ENCODE results near the gene MICAL2.
A peak's percentile ranks its signal among the peaks of the same experiment; 100 is the strongest.

The MICAL2 gene

DNA sequence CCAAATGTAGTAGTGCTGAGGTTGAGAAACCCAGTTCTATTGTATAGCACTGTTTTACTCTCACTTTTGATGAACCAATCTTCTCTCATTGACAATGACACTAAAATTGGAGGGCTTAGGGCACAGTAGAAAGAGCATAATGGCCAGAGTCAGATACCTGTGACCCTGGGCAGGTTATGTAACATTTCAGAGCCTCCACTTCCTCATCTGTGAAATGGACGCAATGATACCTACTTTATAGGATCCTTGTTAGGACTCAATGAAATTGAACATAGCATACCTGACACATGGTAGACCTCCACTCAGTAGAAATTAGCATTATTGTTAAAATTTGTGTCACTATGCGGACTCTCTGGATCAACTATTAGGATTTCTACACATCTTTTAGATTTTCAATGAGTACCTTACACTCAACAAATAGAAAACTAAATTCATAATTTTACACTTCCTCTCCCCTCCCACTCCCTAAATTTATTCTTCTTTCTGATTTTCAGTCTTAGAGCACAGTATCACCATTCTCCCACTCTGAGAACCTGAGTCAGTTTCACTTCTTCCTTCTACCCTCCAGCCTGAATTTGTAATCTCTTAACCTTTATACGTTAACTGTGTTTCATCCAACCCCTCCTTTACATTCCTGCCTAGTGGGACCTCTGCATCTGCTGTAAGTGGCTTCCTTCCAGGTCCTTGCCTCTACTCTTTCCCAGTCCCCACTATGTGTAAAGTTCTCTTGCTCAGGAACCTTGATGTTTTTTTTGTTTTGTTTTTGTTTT is 78.3 kb downstream of the MICAL2 start:
- no peak for DNase-seq (ENCODE audit: low spot score)

DNA sequence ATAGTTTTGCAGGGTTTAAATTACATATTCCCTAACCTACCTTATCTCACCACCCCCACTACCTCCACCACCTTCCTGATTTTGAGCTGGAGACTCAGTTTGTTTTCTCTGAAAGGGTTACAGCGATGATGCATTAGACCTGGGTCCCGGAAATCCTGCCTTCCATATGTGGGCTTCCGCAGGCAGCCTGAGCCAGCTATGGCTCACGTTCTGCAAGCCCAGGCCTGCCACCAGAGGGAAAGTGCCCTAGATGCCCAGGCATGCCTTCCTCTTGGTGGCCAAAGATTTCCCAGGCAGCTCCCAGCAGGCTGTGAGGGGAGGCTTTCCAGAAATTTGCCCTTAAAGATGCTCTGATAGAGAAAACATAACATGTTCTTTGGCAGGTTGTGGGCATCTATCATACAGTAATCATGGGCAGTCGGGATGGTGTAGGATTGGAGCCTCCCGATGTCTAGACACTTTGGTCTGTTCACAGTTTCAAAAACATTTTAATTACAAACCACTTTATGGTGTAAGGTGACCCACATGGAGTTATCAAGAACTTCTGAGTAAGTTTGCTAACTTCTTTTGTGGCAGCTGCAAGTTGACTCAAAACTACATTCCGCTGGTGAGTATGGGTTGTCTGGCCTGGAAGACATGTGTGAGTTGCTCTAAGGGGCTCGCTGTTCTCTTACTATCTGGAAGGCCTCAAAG is 79.3 kb downstream of the MICAL2 start:
- peak; percentile 54 for DNase-seq (ENCODE audit: low spot score)

DNA sequence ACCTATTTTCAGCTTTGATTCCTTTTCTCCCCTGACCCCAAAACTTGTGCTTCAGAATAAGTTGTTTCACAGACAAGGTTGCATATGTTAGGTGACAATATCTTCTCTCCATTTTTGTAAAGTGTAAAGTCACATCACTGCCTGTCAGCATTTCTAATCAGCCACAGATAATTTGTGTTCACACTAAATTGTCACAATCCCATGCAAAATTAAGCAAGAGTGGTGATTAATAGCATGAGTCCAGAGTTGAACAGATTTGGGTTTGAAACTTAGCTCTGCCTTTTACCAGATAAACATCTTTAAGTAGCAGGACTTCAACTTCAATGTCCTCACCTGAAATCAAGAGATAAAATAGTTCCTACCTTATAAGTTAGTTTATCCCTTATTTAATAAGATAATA is 80.1 kb downstream of the MICAL2 start:
- no peak for DNase-seq (ENCODE audit: low spot score)

DNA sequence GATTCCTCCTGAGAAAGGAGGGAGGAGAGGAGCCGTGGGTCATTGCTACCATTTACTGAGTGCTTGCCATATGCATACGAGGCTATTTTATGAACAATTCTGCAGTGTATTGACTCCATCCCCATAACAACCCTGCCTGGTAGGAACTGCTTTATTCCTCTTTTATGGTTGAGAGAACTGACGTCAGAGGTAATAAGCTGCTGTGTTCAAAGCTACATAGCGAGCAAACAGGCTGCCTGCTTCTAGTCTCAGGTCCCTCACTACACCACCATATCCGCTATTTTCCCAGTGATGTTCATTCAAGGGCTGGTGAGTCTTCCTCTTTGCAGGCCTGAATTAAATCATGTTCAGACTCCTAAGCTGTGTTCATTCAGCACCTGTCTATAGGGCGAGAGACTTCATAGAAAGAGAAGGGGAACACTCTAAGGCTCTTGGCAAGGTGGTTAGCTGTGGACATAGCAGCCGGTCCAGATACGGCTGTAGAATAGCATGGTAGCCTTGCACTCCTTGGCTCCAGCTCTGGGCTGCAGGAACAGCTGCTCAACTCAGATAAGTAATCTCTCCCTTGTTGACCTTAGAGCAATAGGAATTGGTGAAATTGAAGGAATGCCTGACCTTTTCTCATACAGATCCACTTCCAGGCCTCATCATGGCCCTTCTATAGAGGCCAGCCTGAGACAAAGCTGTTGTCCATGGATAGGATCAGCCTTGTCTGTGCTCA is 82.6 kb downstream of the MICAL2 start:
- DNase-seq (ENCODE audit: low spot score) = peak; percentile 31

DNA sequence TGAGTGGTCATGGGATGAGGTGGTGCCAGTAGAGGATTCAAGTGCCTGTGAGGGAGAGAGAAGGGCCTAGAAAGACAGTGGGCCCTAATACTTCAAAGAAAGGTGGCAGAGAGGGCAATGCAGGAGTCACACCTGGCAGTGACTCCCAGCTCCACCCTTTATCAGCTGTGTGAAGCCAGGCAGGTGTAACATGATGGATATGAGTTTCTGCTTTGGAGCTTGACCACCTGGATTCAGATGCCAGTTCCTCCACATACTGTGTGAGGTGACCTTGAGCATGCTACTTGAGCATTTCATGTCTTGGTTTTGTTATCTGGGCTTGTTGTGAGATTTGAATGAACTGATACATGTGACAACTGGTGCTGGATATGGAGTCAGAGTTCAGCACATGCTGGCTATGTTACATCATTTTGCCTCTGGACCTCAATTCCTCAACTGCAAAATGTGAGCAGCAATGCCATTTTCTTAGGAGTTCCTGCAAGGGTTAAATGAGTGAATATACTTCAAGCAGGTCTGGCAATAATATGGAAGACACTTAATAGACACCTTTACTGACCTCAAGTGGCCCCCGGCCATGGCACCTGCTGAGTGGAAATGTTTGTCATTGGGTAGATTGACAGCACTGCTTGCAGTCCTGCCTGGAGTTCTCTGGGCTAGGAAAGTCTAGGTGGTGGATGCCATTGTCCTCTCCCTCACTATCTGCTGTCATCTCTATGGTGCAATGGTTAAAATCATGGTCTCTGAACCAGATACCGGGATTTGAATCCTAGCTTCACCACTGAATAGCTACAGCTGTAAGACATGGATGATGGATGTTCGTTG is 83.3 kb downstream of the MICAL2 start:
- DNase-seq (ENCODE audit: low spot score) = no peak

DNA sequence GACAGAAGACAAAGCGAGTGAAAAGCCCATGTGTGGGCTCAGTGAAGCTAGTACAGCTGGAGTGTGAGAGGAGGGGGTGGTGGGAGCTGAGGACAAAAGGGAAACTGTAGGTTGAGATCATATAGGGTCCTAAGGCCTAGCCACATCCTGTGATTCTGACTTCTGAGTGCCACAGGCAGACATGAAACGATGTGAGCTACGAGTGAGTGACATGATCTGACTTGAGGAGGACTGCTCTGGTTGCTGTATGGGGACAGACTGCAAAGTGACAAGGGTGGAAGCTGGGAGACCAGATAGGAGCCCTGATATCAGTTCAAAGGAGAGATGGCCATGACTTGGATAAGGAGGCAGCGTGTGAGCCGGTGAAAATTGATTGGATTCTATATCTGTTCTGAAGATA is 85.4 kb downstream of the MICAL2 start:
- peak; percentile 70 for DNase-seq (ENCODE audit: low spot score)

- peak; percentile 46 for DNase-seq (ENCODE audit: low spot score)
These were observed 85.9 kb downstream of the MICAL2 start for GRCh38 chr11:12196308-12196707.

DNA sequence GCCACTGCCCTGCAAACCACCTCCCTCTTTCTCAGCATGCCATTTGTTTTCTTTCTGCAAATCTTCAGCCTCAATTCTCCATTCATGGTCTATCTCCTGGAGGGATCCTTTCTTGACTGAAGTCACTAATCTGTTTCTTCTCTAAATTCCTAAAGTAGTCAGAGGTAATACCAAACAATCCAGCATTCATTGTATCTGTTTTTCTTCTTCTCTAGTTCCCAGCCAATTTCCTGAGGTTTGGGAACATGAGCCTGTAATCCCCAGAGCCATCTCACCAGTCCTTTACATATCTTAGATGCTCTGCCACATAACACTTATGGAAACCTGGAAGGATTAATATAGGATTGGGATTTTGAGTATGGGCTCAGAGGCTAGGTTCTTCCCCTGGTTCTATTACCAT is 86.5 kb downstream of the MICAL2 start:
- no peak for DNase-seq (ENCODE audit: low spot score)

- no peak for DNase-seq (ENCODE audit: low spot score)
These were observed 88.1 kb downstream of the MICAL2 start for GRCh38 chr11:12198251-12199222.

DNA sequence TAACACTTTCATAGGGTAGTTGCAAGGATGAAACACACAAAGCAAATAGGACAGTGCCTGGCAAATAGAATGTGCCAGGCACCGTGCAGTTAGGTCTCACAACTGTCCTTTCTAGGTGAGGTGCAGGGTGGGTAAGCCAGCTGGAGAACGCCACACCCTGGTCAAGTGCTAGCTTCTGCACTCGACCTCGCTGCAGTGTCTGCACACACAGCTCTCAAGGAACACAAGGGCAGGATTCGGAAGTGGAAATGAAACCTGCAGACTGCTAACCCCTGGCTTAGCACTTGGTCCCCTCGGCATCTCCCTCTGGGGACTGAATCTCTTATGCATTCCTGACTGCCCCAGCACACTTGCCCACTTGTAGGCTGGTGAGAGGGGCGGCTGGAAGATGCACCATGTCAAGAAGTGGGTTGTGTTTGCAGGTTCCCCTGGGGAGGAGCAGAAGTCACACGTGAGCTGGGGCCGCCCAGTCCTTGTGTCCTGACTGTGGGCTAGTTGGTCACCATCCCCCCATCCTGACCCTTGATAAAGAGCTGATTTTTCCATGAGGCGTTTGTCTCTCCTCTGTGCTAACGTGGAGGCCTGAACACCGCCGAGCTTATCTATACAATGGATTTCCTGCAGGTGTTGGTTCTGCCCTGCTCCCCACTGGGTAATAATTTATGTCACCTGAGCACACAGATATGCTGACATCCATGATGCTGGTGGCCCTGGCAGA is 89.0 kb downstream of the MICAL2 start:
- no peak for DNase-seq (ENCODE audit: low spot score)

DNA sequence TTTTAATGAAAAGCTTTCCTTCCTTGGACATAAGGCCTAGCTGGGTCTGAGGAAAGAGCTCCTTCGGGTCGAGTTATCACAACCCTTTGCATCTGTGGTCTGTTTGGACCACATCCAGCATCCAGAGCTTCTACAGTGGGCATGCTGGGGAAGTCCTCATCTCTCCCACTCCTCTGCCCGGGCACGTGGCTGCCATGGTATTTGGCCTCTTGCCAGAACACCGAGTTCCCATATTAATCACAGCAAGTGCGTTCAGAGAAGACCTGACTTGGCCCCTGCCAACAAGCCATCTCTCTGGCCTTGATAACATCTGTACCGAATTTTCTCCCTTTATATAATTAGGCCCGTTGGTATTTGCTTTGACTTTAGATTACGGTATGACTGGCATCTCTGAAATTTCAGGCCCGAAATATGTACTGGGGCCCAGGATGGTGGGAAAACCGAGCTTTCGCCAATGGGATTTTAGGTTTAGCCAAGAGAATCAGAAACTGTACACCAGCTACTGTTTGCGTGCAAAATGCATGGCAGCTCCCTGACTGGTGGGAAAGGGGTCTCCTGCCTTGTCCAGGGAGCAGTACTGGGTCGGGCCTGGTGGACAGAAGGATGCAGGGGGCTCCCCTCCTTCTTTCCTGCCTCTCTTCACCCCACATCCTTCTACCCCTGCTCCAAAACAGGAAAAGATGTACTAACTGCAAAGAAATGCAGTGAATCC is 90.0 kb downstream of the MICAL2 start:
- DNase-seq (ENCODE audit: low spot score) = no peak

- DNase-seq (ENCODE audit: low spot score) = no peak
These were observed 90.9 kb downstream of the MICAL2 start for GRCh38 chr11:12200991-12201985.

- no peak for DNase-seq (ENCODE audit: low spot score)
These were observed 92.4 kb downstream of the MICAL2 start for GRCh38 chr11:12202661-12203310.

DNA sequence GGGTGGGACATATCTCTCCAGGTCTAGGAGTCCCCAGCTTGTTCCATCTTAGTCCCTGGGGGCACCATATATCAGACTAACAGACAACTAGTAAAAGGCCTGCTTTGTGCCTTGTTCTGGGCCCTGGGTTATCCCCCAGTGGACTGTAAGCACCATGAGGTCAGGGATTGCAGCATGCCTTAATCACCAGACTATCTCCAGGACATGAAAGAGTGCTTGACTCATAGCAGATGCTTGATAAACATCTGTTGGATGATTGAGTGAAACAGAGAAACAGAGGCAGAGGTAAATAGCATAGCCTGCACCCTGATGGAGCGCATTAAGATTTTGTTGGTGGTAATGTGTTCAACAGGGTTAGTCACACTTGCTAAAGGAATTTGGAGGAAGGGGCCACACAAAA is 94.1 kb downstream of the MICAL2 start:
- DNase-seq (ENCODE audit: low spot score) = no peak

DNA sequence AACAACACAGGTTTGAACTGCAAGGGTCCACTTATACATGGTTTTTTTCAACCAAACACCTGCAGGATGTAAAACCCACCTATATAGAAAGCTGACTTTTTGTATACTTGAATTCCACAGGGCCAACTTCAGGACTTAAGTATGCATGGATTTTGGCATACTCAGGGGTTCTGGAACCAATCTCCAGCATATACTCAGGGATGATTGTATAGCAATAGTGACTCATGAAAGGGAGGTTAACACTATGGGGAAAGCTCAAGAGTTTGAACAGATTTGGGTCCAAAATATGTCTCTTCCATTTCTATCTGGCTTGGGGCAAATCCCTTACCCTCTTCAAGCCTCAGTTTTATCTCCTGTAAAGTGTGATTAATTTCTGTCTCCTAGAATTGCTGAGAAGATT is 94.9 kb downstream of the MICAL2 start:
- no peak for DNase-seq (ENCODE audit: low spot score)

DNA sequence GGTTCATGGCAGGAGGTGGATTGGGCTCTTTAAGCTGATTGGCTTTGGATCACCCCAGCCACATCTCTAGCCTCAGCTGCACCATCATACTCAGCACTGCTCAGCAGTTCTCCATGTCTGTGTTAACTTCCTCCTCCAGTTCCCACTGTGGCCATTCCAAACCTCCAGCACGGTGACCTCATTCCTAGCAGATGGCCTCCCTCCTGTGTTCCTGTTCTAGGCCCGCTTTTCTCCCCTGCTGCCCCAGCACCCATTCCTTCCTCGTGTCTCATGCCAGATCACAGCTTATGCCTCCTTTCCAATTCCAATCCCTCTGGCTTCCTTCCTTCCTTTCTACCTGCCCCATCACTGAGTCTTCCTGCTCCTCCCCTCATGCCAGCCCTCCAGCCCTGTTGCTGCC is 96.1 kb downstream of the MICAL2 start:
- no peak for DNase-seq (ENCODE audit: low spot score)

- DNase-seq (ENCODE audit: low spot score) = no peak
These were observed 97.2 kb downstream of the MICAL2 start for GRCh38 chr11:12207384-12208150.
